ENCODE data around the gene BGN.

GRCh38 chrX:153533091-153533490 is 38.3 kb downstream of the BGN start:
- TF ChIP-seq, protein P1, sequence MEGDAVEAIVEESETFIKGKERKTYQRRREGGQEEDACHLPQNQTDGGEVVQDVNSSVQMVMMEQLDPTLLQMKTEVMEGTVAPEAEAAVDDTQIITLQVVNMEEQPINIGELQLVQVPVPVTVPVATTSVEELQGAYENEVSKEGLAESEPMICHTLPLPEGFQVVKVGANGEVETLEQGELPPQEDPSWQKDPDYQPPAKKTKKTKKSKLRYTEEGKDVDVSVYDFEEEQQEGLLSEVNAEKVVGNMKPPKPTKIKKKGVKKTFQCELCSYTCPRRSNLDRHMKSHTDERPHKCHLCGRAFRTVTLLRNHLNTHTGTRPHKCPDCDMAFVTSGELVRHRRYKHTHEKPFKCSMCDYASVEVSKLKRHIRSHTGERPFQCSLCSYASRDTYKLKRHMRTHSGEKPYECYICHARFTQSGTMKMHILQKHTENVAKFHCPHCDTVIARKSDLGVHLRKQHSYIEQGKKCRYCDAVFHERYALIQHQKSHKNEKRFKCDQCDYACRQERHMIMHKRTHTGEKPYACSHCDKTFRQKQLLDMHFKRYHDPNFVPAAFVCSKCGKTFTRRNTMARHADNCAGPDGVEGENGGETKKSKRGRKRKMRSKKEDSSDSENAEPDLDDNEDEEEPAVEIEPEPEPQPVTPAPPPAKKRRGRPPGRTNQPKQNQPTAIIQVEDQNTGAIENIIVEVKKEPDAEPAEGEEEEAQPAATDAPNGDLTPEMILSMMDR (IDR thresholded peaks at IDR 0.05; ENCODE audit: low read depth, low read length) = no peak
- no peak for TF ChIP-seq EZH2phosphoT487 (IDR thresholded peaks at IDR 0.05; ENCODE audit: low read depth)
